Keratinocyte (primary cell): ENCODE measurements around the gene CCDC182. TPM values are rescaled to one million over a fixed set of nuclear protein-coding genes. Genes with fewer than 3 reads are reported as not detected.

Experiments
- DNase-seq: peaks from one replicate; pipeline ENCODE4 v3.0.0-alpha.2; 2011; ENCODE audit warnings: low read depth, missing footprints, low spot score
- FAIRE-seq: peaks from 2 replicates; lab custom pipeline; 2011; peaks lifted over from hg19 to GRCh38; lab: Jason Lieb, UNC
- H2AFZ ChIP-seq: 2 replicates; pipeline ENCODE4 v1.6.0; 2012; ENCODE audit warnings: low read length, control low read depth, inconsistent platforms; ENCODE audit not compliant: control insufficient read depth
- H3K27ac ChIP-seq: 2 replicates; pipeline ENCODE4 v1.5.1; 2011; ENCODE audit warnings: low read length; ENCODE audit not compliant: control insufficient read depth, insufficient read depth
- H3K27me3 ChIP-seq: 3 replicates; pipeline ENCODE4 v1.6.0; 2011; ENCODE audit warnings: low read length; ENCODE audit not compliant: control insufficient read depth, insufficient read depth; ENCODE audit errors: extremely low read depth
- H3K36me3 ChIP-seq, 2 experiments: 2 replicates in 1 of 2; 3 replicates in 1 of 2; pipeline ENCODE4 v1.5.1; 2011; ENCODE audit warnings: low read length in 2 of 2, mild to moderate bottlenecking in 1 of 2; ENCODE audit not compliant: control insufficient read depth in 2 of 2, insufficient read depth in 2 of 2; ENCODE audit errors: extremely low read depth in 1 of 2
- H3K4me1 ChIP-seq: 3 replicates; pipeline ENCODE4 v1.5.1; 2011; ENCODE audit warnings: low read length; ENCODE audit not compliant: control insufficient read depth, insufficient read depth; ENCODE audit errors: extremely low read depth
- H3K4me2 ChIP-seq: 3 replicates; pipeline ENCODE4 v1.6.0; 2011; ENCODE audit warnings: low read depth, low read length; ENCODE audit not compliant: control insufficient read depth, insufficient read depth; ENCODE audit errors: extremely low read depth
- H3K4me3 ChIP-seq, 3 experiments: fragments of 200-600 bp in 1 of 3; sonication (generic) in 1 of 3; 2 replicates in 2 of 3; 3 replicates in 1 of 3; pipeline ENCODE4 v1.5.1; 2011 to 2016; ENCODE audit warnings: low read length in 3 of 3, mild to moderate bottlenecking in 3 of 3, control low read depth in 2 of 3, inconsistent platforms in 1 of 3, low read depth in 1 of 3, mixed read lengths in 1 of 3, mixed run types in 1 of 3, moderate library complexity in 1 of 3; ENCODE audit not compliant: control insufficient read depth in 2 of 3, insufficient read depth in 2 of 3; ENCODE audit errors: extremely low read depth in 1 of 3
- H3K79me2 ChIP-seq: 2 replicates; pipeline ENCODE4 v1.6.0; 2012; ENCODE audit warnings: low read length; ENCODE audit not compliant: control insufficient read depth, insufficient read depth
- H3K9ac ChIP-seq: 3 replicates; pipeline ENCODE4 v1.6.0; 2011; ENCODE audit warnings: low read length; ENCODE audit not compliant: control insufficient read depth, insufficient read depth; ENCODE audit errors: extremely low read depth
- H3K9me1 ChIP-seq: 3 replicates; pipeline ENCODE4 v1.6.0; 2011; ENCODE audit warnings: low read length; ENCODE audit not compliant: control insufficient read depth, insufficient read depth; ENCODE audit errors: extremely low read depth
- H3K9me3 ChIP-seq: 2 replicates; pipeline ENCODE4 v1.5.1; 2012; ENCODE audit warnings: low read depth, low read length; ENCODE audit not compliant: control insufficient read depth
- H4K20me1 ChIP-seq: 3 replicates; pipeline ENCODE4 v1.6.0; 2011; ENCODE audit warnings: low read length; ENCODE audit not compliant: control insufficient read depth, insufficient read depth; ENCODE audit errors: extremely low read depth
- CTCF ChIP-seq, 3 experiments: IDR thresholded peaks in 1 of 3; conservative IDR thresholded peaks in 1 of 3; optimal IDR thresholded peaks in 1 of 3; 2 replicates in 2 of 3; 3 replicates in 1 of 3; pipeline versions ENCODE3 to v1.5.1; 2011; ENCODE audit warnings: low read length in 3 of 3, mild to moderate bottlenecking in 3 of 3, moderate library complexity in 2 of 3, control low read depth in 1 of 3, inconsistent platforms in 1 of 3; ENCODE audit not compliant: insufficient read depth in 2 of 3; ENCODE audit errors: extremely low read depth in 1 of 3
- EZH2 ChIP-seq: IDR thresholded peaks from one replicate; pipeline ENCODE4 v1.6.1; 2012; ENCODE audit warnings: inconsistent platforms, mild to moderate bottlenecking, low read length, moderate library complexity
- dilution Hi-C: fragments of 300-500 bp; cut with MboI; formaldehyde crosslinking; loops from one replicate; pipeline ENCODE4 v1.7.0; 2020; ENCODE audit warnings: low sequenced_read_pairs; ENCODE audit not compliant: extremely low pct_ligation_motif_present
- polyA plus RNA-seq, 5 experiments: library from polyadenylated mRNA; depleted of rRNA in 3 of 5; stranded (reverse) in 3 of 5; stranded (forward) in 1 of 5; unstranded in 1 of 5; fragments of >200 nt; gene quantifications; 1 replicate in 1 of 5; 2 replicates in 3 of 5; 3 replicates in 1 of 5; pipeline versions ENCODE4 v1.2.1 to v1.2.3, GENCODE V29; 2011 to 2012; ENCODE audit warnings: missing spikeins in 2 of 5, low read depth in 1 of 5, low replicate concordance in 1 of 5

CCDC182 gene
- polyA plus RNA-seq, 1 donor (not counting 4 experiments of a cell fraction or from before 2014, with no cell fraction given): not detected

- Histone ChIP-seq H3K4me1 (no peaks in the 10 kb centered on the region), H3K9me1 (no peaks in the 10 kb centered on the region), H3K9ac (no peak overlapping the region), H3K4me3 (no peak overlapping the region), H3K27ac (no peak overlapping the region), H3K79me2 (no peaks in the 10 kb centered on the region), H3K36me3 (no peaks in the 10 kb centered on the region), H2AFZ (no peak overlapping the region), H3K9me3 (no peaks in the 10 kb centered on the region), H4K20me1 (no peaks in the 10 kb centered on the region), H3K27me3 (peaks cover 19% of the 10 kb centered on the region), H3K4me2 (no peak overlapping the region)
- TF ChIP-seq CTCF (optimal IDR thresholded peaks at IDR 0.05 in 1 of 3, IDR thresholded peaks at IDR 0.05 in 1 of 3, conservative IDR thresholded peaks at IDR 0.05 in 1 of 3; ENCODE audit: extremely low read depth in 1 of 3, insufficient read depth in 2 of 3, low read length in 3 of 3) (no peak), EZH2 (no peak)
- FAIRE-seq: no peak
- no peak for DNase-seq
- dilution Hi-C loops: no loop called here
These were observed 41.8 kb downstream of the CCDC182 start for GRCh38 chr17:57703273-57703672.

GRCh38 chr17:57701124-57701523 lies 44.0 kb downstream of the CCDC182 start:
- H3K27me3 ChIP-seq: peaks cover 14% of the 10 kb centered on the region
- dilution Hi-C loops: no loop called here
- DNase-seq (no peak), FAIRE-seq (no peak)
- no peaks in the 10 kb centered on the region for H3K9me1 ChIP-seq
- no peaks in the 10 kb centered on the region for H4K20me1 ChIP-seq
- H2AFZ ChIP-seq: no peak overlapping the region
- H3K36me3 ChIP-seq: no peaks in the 10 kb centered on the region
- H3K79me2 ChIP-seq: no peaks in the 10 kb centered on the region
- H3K4me1 ChIP-seq: no peaks in the 10 kb centered on the region
- H3K4me3 ChIP-seq: no peak overlapping the region
- no peak overlapping the region for H3K27ac ChIP-seq
- no peaks in the 10 kb centered on the region for H3K9me3 ChIP-seq
- no peak overlapping the region for H3K4me2 ChIP-seq
- TF ChIP-seq EZH2 (no peak), CTCF (optimal IDR thresholded peaks at IDR 0.05 in 1 of 3, IDR thresholded peaks at IDR 0.05 in 1 of 3, conservative IDR thresholded peaks at IDR 0.05 in 1 of 3; ENCODE audit: extremely low read depth in 1 of 3, insufficient read depth in 2 of 3, low read length in 3 of 3) (no peak)
- H3K9ac ChIP-seq: no peak overlapping the region
